Stimulated activated CD4-positive, alpha-beta T cell treated with anti-CD3 and anti-CD28 coated beads, Interleukin-15, amount 100 ng/mL, for 24 hours (primary cell): ENCODE results near the gene NFATC4.

Experiments
- DNase-seq: peaks from one replicate; pipeline ENCODE4 v3.0.0-alpha.2; 2020

NFATC4 gene

GRCh38 chr14:24411443-24412389 is 43.7 kb downstream of the NFATC4 start:
- DNase-seq: peak; percentile 40

GRCh38 chr14:24414077-24414476 is 46.1 kb downstream of the NFATC4 start:
- no peak for DNase-seq

GRCh38 chr14:24414732-24415420 is 46.9 kb downstream of the NFATC4 start:
- no peak for DNase-seq

- DNase-seq: no peak
Observed at GRCh38 chr14:24415421-24416253, 47.7 kb downstream of the NFATC4 start.

GRCh38 chr14:24416254-24416931 is 48.4 kb downstream of the NFATC4 start:
- DNase-seq: no peak

- no peak for DNase-seq
Observed at GRCh38 chr14:24416932-24417619, 49.1 kb downstream of the NFATC4 start.

GRCh38 chr14:24417832-24418491 is 50.0 kb downstream of the NFATC4 start:
- DNase-seq: no peak

GRCh38 chr14:24418492-24418873 is 50.5 kb downstream of the NFATC4 start:
- DNase-seq: no peak

GRCh38 chr14:24422261-24422660 is 54.3 kb downstream of the NFATC4 start:
- DNase-seq: no peak

- DNase-seq: no peak
Observed at GRCh38 chr14:24422694-24423601, 55.0 kb downstream of the NFATC4 start.

GRCh38 chr14:24425704-24426103 is 57.7 kb downstream of the NFATC4 start:
- no peak for DNase-seq

GRCh38 chr14:24426150-24426911 is 58.3 kb downstream of the NFATC4 start:
- DNase-seq: no peak

GRCh38 chr14:24426912-24427536 is 59.0 kb downstream of the NFATC4 start:
- peak; percentile 18 for DNase-seq

- no peak for DNase-seq
Observed at GRCh38 chr14:24427537-24428508, 59.8 kb downstream of the NFATC4 start.

- peak; percentile 6 for DNase-seq
Observed at GRCh38 chr14:24428628-24429394, 60.8 kb downstream of the NFATC4 start.
